IPS-15b (cell line): ENCODE results near the gene KRT17.
"Not testable (repeated sequence)": the region's sequence is repeated elsewhere in the genome, so short reads cannot be mapped to it uniquely, and the experiment has no call there.

ENCODE experiments used
- H3K27me3 ChIP-seq: one replicate; pipeline ENCODE4 v1.6.1; 2013; ENCODE audit warnings: low read length; ENCODE audit not compliant: control insufficient read depth, insufficient read depth
- H3K36me3 ChIP-seq: one replicate; pipeline ENCODE4 v1.6.1; 2013; ENCODE audit warnings: low read length; ENCODE audit not compliant: control insufficient read depth, insufficient read depth
- H3K4me1 ChIP-seq: one replicate; pipeline ENCODE4 v1.6.1; 2013; ENCODE audit warnings: mild to moderate bottlenecking, low read length; ENCODE audit not compliant: control insufficient read depth, insufficient read depth
- H3K4me3 ChIP-seq: one replicate; pipeline ENCODE4 v1.5.1; 2013; ENCODE audit warnings: low read depth, low read length
- H3K9ac ChIP-seq: one replicate; pipeline ENCODE4 v1.6.1; 2013; ENCODE audit warnings: low read depth, mild to moderate bottlenecking, low read length
- H3K9me3 ChIP-seq: one replicate; pipeline ENCODE4 v1.6.1; 2013; ENCODE audit warnings: mild to moderate bottlenecking, low read length; ENCODE audit not compliant: control insufficient read depth, insufficient read depth

KRT17 gene

GRCh38 chr17:41579484-41580243 lies 44.7 kb downstream of the KRT17 start:
- H3K9ac ChIP-seq, result no peak overlapping the region
- no peak overlapping the region for H3K4me3 ChIP-seq
- peaks cover 3% of the 10 kb centered on the region for H3K4me1 ChIP-seq
- H3K9me3 ChIP-seq, result no peaks in the 10 kb centered on the region
- H3K36me3 ChIP-seq, result no peaks in the 10 kb centered on the region
- H3K27me3 ChIP-seq, result peaks cover 10% of the 10 kb centered on the region

- H3K36me3 ChIP-seq, result no peaks in the 10 kb centered on the region
- H3K4me3 ChIP-seq, result no peak overlapping the region
- H3K4me1 ChIP-seq, result peaks cover 3% of the 10 kb centered on the region
- no peaks in the 10 kb centered on the region for H3K9me3 ChIP-seq
- peaks cover 10% of the 10 kb centered on the region for H3K27me3 ChIP-seq
- H3K9ac ChIP-seq, result no peak overlapping the region
Measured at GRCh38 chr17:41578971-41579370, 45.4 kb downstream of the KRT17 start.

- Histone ChIP-seq H3K4me3 (no peak overlapping the region), H3K9ac (no peak overlapping the region), H3K9me3 (no peaks in the 10 kb centered on the region), H3K4me1 (peaks cover 3% of the 10 kb centered on the region), H3K36me3 (no peaks in the 10 kb centered on the region), H3K27me3 (peaks cover 10% of the 10 kb centered on the region)
Measured at GRCh38 chr17:41578538-41578937, 45.8 kb downstream of the KRT17 start.

DNA sequence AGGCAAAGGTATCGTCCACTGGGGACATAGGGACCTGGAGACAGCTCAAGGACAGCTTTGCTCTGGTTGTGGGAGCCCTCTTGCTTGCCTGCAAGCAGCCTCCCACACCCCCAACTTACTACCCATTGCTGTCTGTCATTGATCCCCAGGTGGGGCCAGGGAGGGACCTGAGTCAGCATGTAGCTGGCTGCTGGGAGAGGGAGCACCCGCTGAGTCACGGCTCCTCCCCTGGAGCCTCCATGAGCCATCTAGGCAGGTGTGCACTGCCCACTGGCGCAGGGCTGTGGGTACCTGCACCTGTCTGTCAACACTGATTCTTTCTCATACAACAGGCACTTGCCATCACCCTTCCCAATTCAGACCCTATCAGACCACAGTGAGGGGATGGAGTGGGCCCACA lies 47.6 kb downstream of the KRT17 start:
- H3K9ac ChIP-seq, H3K4me1 ChIP-seq, H3K27me3 ChIP-seq: not testable (repeated sequence)

DNA sequence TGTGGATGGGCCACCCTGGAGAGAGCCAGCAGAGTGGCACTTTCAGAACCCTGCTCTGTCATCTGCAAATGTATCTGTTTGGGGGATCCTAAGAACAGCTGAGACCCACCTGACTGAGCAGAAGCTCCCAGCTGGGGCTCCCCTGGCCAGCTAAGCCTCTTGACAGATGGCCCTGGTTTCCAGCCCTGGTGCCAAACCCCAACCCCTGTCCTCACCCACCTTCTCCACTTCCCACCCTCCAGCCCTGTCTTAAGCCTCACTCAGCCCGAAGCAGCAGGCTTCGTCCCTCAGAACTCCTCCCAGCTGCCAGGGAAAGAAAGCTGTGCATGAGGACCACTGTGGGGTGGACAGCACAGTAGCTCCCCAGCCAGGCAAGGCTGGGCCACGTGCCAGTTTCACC lies 49.0 kb downstream of the KRT17 start:
- Histone ChIP-seq H3K36me3 (no peaks in the 10 kb centered on the region), H3K4me3 (no peak overlapping the region), H3K9me3 (no peaks in the 10 kb centered on the region), H3K27me3 (peaks cover 5% of the 10 kb centered on the region), H3K4me1 (peaks cover 3% of the 10 kb centered on the region), H3K9ac (no peak overlapping the region)

More for the DNA sequence above, 47.6 kb downstream of the KRT17 start:
- H3K9me3 ChIP-seq, H3K36me3 ChIP-seq, H3K4me3 ChIP-seq: not testable (repeated sequence)

DNA sequence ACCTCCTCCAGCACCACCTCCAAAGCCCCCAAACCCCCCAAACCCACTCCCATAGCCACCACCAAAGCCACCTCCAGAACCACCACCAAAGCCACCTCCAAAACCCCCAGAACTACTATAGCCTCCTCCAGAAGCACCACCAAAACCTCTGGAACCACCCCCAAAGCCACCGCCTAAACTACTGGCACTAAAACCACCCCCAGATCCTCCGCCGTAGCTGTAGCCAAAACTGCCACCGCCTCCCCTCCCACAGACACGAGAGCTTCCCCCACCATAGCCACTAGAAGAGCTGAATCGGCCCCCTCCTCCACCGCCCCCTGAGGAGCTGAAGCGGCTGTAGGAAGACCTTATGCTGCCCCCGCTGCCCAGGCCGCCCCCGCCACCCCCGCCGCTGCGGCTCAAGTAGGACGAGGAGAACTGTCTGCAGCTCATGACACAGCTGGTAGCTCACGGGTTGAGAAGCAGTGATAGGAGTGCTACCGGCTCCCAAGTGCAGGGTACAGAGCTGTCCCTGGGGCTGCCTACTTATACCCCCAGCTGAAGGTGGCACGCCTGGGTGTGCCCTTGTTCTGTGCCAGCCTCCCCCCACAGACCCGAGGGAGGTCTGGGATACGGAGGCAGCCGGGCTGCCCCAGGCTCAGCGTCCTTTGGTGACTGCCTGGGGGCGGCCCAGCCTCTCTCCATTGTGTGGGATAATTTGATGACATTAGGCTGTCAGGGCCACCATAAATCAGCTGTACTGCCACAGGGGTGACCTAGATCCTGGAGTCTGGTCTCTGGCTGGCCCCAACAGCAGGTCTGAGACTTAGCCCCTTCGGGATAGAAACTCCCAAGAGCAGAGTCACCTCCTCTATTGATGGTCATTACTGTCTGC lies 52.6 kb downstream of the KRT17 start, which contains the start of gene KRT9:
KRT9 (minus strand) TSS at position 499 of the 874 bp plus-strand sequence; CDS start at position 432, 67 bp downstream.
- no peak within 1 kb of the TSS for H3K4me3 ChIP-seq
- H3K9me3 ChIP-seq, result no peaks in the 10 kb centered on the region
- no peaks in the 10 kb centered on the region for H3K27me3 ChIP-seq
- H3K9ac ChIP-seq, result no peak within 1 kb of the TSS
- no peaks in the 10 kb centered on the region for H3K36me3 ChIP-seq
- no peaks in the 10 kb centered on the region for H3K4me1 ChIP-seq
